GM19043 (cell line): ENCODE results near the gene INHA.

Experiments
- ATAC-seq: cut with Tn5 transposase; IDR thresholded peaks from one replicate; pipeline ENCODE4 v1.9.1; 2021; ENCODE audit warnings: low read depth; ENCODE audit not compliant: unreplicated experiment

Gene INHA

GRCh38 chr2:219539926-219540678 is 32.0 kb upstream of the INHA start:
- ATAC-seq = no peak

DNA sequence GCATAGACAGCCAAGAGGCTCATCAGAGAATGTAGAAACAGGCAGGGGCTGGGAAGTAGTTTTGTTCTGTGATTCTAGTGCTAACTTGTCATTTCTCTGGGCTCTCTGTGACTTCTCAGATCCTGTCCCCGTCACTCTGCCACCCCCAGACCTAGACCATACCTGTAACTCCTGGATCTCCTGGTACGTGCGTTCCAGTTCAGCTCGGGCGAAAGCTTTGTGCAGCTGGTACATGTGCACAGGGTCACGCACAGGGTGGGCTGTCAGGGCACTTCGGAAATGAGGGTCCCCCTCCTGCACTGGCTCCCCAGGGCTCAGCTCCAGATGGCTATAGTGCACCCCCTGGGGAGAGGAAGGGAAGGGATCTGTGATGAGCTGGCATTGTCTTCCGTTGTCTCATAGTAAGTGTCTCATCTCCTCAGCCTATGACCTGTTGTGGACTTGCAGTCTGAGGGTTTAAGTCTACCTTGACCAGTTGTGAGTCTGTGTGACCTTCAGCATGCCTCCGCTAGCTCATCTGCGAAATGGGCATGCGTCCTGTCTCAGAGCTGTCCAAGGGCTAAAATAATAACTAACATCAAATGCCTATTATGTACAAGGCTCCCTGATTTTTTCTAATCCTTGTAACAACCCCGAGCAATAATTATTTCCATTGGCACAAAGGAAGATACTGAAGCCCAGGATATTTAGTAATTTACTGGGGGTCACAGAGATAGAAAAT is 31.2 kb upstream of the INHA start:
- ATAC-seq = no peak

- ATAC-seq = peak; percentile 41
Measured at GRCh38 chr2:219541611-219542180, 30.4 kb upstream of the INHA start.

GRCh38 chr2:219542931-219543595 is 29.0 kb upstream of the INHA start:
- peak; percentile 28 for ATAC-seq

DNA sequence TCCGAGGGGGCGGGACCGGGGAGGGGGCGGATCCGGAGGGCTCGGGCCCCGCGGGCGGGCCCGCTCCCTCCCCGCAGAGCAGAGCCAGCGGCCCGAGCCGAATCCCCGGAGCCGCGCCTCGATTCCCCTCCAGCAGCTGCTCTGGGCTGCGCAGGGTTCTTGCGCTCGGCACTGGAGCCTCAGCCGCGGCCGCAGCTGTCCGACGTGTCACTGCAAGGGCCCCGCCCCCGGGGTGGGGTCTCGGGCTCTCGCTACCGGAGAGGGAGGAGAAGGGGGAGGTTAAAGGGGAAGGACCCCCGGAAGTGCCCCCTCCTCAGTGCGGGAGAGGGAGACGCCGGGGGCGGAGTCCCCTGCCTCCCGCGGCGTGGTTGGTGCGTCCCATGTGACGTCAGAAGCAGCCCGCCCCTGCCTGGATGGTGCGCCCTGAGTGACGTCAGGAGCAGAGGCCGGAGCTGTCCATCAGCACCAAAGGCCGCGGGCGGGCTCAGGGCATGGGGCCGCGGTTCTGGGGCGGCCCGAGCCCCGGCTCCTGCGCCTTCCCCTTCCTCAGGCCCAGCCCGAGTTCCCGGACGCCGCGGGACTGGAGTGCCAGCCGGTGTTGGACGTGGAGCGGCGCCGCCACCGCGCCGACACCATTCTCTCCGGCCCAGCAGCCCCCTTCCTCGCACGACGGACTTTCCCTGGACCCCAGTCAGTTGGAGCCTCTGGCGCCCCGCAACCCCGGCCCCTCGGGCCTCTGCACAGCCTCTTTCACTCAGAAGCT is 28.3 kb upstream of the INHA start, which contains the start of the genes CHPF and TMEM198:
CHPF (minus strand) TSS at position 214 of the 763 bp plus-strand sequence. CDS start 271 bp downstream, outside the sequence.
TMEM198 (plus strand) TSS at position 433 of the 763 bp plus-strand sequence. CDS start 700 bp downstream, outside the sequence.
- ATAC-seq = peak; percentile 76

DNA sequence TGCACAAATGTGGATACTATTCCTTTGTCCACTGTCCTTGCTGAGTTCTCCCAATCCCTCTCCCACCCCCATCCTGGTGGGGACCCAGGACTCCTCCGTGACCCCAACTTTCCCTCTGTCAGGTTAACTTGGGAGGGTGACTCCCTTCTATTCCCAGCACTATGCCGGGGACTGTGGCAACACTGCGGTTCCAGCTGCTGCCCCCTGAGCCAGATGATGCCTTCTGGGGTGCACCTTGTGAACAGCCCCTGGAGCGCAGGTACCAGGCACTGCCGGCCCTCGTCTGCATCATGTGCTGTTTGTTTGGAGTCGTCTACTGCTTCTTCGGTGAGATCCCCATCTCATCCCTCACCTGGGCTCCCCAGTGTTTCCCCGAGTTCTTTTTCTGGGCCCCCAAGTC is 27.5 kb upstream of the INHA start:
- no peak for ATAC-seq

GRCh38 chr2:219545295-219545942 is 26.7 kb upstream of the INHA start:
- ATAC-seq = no peak

- ATAC-seq = no peak
Measured at GRCh38 chr2:219545943-219546352, 26.2 kb upstream of the INHA start.

GRCh38 chr2:219547621-219548020 is 24.5 kb upstream of the INHA start:
- no peak for ATAC-seq

- no peak for ATAC-seq
Measured at GRCh38 chr2:219548990-219549389, 23.1 kb upstream of the INHA start.

DNA sequence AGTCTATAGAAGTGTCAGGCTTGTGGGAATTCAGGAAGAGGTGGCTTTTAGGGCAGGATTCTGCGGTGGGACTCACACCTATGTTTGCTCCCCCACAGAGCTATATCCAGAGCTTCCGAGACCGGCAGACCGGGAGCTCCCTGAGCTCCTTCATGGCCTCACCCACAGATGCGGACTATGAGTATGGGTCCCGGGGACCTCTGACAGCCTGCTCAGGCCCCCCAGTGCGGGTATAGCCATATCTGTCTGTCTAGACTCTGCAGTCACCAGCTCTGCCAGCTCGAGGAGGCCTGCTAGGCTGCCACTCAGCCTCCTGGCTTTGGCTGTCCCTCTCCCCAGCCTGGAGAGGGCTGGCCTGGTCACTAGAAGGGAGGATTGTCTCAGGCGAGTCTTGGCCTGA is 22.5 kb upstream of the INHA start:
- no peak for ATAC-seq

- ATAC-seq = peak; percentile 19
Measured at GRCh38 chr2:219551441-219552381, 20.4 kb upstream of the INHA start.

DNA sequence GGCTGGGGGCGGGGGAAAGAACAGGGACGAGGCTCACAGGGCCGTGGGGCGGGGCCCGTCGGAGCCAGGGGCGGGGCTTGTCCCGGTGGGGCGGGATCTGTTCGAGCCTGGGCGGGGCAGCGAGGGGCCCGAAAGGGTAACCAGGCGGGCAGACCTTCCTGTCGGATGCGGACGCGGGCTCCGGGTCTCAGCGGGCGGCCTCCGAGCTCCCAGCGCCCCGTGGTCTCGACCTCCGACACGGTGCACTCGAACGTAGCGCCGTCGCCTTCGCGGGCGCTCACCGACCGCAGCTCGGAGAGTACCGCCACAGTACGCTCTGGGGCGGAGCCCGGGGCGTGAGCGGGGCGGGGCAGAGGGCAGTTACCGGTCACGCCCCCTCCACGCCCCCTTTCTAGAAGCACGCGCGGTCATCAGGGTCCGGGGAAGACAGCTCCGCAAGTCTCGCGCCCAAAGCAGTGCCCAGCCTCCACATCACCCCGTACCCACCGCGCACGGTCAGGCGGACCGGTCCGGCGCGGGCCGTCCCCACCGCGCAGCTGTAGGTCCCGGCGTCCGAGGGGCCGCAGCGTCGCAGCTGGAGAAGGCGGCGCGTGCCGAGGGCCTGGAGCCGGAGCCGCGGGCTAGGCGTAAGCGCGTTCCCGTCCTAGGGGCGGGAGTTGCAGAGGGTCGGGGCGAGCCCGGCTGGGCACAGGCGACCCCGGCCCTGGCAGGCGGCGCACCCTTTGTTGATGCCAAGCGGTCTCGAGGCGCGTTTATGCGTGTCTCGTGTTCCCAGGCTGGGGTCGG is 19.5 kb upstream of the INHA start:
- peak; percentile 90 for ATAC-seq

GRCh38 chr2:219553168-219553417 is 19.0 kb upstream of the INHA start:
- no peak for ATAC-seq

- ATAC-seq = no peak
Measured at GRCh38 chr2:219553463-219553963, 18.6 kb upstream of the INHA start.

DNA sequence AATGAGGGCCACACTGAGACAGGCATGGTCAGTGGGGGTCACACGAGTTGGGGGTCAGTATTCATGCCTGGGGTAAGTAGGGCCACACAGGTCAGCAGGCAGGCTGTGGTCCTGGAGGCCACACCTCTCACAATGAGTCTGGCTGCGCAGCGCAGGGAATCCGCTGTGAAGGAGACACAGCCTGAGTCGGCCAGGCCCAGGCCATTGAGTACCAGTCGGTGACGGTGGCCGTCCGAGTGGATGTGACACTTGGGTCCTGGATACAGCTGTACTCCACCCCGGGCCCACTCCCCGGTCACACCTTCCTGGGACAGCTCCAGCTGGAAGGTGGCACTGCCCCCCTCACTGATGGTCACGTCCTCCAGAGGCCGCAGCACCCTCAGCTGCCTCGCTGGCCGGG is 17.8 kb upstream of the INHA start:
- no peak for ATAC-seq

DNA sequence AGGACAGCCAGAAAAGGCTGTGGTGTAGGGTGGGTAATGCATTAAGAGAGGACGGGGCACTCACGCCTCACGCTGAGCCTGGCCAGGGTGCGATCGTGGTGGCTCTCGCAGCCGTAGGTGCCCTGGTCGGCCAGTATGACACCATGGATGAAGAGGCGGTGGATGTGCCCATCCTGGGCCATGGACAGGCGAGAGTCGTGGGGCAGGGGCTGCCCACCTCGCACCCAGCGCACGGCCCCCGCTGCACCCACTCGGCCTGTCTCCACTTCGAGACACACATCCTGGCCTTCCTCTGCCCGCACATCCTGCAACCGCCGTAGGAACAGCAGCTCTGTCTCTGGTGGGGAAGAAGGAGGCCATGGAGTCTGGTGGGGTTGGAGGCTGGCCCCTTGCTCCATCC is 16.2 kb upstream of the INHA start:
- no peak for ATAC-seq

DNA sequence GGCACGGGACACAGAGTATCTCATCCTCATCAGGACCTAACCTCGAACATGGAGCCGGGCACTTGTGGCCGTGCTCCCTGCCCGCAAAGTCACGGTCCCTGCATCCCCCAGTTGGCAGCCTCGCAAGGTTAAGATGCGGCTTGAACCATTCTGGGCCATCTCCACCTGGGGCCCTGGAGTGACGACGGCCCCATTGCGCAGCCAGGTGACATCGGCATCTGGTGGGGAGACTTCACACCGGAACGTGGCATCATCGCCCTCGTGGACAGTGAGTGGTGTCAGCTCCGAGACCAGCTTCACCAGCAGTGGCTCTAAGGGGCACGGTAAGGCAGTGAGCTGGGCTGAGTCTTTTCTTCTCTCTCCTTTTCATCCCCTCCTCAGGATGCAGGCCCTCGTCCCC is 15.7 kb upstream of the INHA start:
- ATAC-seq = no peak
